T-helper 1 cell treated with Interleukin-12 subunit alpha and Interleukin-12 subunit beta and Interleukin-4 antibody, amounts not matched to agents 30 ng/mL and 1 ng/mL, for 36 hours (primary cell): ENCODE data around the gene ATE1. TPM values are rescaled to one million over a fixed set of nuclear protein-coding genes. Genes with fewer than 3 reads are reported as not detected.
"Not testable (repeated sequence)": the region's sequence is repeated elsewhere in the genome, so short reads cannot be mapped to it uniquely, and the experiment has no call there.

Experiments used
- intact Hi-C: fragments of 100-400 bp; cut with micrococcal nuclease; formaldehyde crosslinking; loops from one replicate; pipeline ENCODE4 v1.15.1; 2024
- total RNA-seq: library from RNA; stranded (reverse); gene quantifications from 2 replicates; pipeline ENCODE4 v1.2.3, GENCODE V29; 2022

ATE1 gene
- total RNA-seq, 1 donor from 2014 or later, result 26.4 TPM

DNA sequence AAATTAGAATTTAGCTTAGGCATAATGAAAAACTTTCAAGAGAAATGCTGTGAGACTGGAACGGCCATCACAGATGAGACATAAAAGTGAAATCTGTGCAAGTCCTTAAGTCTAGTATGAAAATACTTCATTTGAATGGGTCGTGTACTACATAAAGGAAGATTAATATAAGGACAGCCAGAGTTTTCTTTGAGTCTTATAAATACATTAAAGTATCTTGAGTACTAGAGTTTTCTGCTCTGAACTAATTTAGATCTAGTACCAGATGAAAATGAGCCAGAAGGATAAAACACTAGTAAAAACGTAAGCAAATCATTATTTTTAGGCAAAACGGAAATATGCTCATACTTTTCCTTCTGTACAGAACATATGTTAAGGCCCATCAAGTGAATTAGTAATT, 93.1 kb downstream of the ATE1 start:
- intact Hi-C loops, result no loop called here

DNA sequence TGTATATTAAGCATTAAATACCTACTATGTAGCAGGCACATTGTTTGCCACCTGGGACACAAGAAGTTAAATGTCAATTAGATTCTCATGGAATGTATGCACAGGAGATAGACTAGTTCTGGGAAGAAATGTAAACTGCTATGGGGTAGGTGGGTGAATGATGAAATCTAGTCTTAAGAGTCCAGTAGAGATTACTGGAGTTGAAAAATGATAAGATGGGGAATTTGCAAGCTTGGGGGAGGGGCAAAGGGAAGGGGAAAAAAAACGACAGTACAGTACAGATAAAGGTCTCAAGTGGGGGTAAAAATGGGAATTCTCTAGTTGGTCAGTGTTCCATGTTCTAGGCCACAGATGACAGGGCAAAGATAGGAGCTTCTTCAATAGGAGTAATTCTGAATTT, 94.4 kb downstream of the ATE1 start:
- intact Hi-C loops, result no loop called here

DNA sequence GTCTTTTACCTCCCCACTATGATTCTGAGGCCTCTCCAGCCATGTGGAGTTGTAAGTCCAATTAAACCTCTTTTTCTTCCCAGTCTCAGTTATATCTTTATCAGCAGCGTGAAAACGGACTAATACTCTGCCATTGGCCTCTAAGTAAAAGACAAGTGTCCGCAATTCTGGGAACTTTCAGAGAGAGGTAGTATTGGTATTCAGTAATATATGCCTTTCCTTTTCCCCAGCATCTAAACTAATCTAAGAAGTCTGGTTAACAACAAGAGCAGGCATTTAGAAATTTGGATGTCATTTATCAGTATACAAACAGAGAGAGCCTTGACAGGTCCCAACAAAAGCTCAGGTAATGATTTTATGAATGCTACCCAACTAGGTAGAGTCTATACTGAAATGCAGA, 95.2 kb downstream of the ATE1 start:
- intact Hi-C loops, result no loop called here

DNA sequence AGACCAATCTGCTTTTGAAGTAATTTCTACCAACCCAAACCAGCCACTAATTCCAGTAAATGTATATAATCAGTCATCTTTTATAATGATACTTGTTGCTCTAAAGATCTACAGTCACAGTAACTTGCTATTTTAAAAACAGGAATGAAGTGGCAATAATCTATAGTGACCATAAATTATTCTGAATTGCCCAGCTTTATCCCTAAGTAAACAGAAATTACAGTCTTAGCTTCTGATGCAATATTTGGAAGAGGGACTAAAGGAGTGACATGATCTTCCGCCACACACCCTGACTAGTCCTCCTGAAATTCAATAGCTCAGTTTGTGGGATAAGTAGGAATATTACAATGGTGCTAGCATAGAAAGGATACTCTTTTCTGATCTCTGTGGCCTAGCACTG, 96.1 kb downstream of the ATE1 start:
- intact Hi-C loops, result no loop called here

DNA sequence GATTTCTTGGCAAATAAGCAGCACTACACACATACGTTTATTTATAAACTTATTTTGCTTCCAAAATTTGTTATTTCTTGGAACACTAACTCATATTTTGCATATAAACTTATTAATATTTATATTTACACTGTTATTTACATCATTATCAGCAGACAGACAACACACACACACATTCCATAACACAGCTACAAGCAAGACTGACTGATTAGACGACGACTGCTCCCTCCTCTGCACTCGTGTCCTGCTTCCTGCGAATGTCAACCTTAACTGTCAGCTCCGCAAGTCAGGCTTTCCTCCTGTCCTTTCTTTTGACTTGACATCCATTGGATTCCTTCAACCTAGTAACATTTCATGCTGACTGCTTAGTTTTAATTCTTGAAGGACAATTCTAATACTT, 96.6 kb downstream of the ATE1 start:
- intact Hi-C loops, result no loop called here

DNA sequence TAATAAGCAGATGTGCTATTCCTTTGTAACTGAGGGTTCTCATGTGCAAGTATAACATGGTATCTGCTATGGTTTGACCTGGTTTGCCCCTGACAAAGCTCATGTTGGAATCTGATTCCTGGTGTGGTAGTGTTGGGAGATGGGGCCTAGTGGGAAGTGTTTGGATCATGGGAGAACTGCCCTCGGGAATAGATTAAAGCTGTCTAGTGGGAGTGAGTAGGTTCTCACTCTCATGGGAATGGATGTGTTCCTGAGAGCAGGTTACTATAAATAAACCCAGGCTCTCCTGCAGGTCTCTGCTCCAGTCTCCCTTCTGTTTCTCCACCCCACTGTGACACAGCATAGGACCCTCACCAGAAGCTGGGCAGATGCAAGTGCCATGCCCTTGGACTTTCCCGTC, 97.7 kb downstream of the ATE1 start:
- intact Hi-C loops, result no loop called here

DNA sequence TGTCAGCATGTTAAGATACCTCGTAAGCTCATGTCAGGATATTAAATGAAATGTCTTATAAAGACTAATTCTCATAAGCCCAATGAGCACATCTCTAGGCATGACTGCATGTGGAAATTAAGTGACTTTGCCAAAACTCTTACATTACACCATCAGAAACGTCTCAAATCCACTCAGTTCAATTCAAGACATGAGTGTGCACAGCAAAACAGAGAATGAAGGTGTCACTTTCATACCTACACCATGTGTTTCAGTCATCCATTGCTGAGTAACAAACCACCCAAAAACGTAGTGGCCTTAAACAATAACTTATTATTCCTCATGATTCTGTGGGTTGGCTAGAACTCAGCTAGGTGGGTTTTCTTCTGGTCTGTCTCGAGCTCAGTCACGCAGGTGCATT, 99.8 kb downstream of the ATE1 start:
- intact Hi-C loops, result no loop called here

DNA sequence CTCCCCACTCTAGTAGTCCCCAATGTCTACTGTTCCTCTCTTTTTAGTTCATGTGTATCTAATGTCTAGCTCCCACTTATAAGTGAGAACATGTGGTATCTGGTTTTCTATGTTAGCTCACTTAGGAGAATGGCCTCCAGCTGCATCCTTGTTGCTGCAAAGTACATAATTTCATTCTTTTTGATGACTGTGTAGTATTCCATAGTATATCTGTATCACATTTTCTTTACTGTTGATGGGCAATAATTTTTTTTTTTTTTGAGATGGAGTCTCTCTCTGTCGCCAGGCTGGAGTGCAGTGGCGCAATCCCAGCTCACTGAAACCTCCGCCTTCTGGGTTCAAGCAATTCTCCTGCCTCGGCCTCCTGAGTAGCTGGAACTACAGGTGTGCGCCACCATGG, 101.1 kb downstream of the ATE1 start:
- intact Hi-C loops, result not testable (repeated sequence)

DNA sequence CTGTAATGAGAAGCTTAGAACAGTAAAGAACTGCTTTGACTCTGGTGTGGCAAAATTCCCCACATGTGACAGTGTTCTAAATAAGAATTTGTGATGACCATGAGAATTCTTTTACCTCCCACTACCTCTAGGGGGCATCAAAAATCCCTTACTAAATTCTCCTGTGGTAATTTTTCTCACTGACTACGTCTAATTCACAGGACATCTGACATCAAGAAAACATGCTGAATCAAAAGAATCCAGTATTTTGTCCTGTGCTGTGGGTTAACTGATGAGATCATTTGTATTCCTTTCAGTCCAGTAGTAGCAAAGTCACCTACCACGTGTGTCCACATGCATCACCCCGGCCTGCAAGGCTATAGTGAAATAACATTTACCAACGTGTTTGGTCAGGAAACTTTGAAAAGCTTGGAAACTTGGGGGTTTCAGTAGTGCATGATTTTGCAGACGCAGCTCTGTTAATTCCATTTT, 103.8 kb downstream of the ATE1 start:
- intact Hi-C loops, result loop anchor here (1.0 kb wide), 2 partner anchors 63 to 76 kb away; no protein-coding TSS in a partner anchor

DNA sequence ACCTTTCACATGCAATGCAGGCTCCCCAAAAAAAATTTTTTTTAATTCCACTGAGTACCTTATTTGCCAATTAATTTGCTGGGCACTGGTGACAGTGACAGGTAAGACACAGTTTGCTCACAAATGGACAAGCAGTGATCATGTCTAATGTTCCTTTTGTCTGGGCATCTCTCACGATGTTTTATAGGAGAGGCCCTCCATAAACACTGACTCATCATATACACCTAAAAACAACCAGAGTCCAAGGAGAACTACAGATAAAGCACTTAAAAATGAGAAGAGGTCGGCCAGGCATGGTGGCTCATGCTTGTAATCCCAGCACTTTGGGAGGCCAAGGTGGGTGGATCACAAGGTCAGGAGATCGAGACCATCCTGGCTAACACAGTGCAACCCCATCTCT, 105.1 kb downstream of the ATE1 start:
- intact Hi-C loops, result no loop called here

DNA sequence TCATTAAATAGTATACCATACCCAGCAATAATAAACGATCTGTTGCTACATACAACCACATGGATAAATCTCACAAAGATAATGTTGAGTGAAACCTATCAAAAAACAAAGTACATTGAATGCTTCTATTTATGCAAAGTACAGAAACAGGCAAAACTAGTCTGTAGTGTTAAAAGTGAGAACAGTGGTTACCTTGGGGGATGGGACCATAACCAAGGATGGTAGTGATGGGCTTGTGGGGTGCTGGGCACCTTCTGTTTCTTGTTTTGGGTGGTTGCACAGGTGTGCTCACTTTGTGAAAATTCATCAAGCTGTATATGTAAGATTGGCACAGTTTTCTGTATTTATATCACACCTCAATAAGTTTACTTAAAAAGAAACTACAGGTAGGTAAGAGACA, 105.7 kb downstream of the ATE1 start:
- intact Hi-C loops, result no loop called here

DNA sequence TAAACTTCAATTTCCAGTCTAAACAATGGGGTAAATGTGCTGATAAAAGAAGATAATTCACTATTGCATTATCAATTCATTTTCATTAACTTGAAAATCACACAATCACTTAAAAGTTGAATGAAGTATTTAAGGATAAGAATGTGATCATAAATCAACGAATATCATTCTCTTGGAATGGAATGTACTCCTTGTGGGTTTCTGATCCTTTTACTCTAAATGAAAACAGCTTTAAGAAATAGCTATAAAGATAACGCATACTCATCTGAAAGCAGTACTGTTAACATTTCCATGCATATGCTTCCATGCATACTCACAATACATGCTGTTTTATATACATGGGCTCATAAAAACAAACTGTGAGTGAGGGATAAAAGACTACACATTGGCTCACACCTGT, 108.8 kb downstream of the ATE1 start:
- intact Hi-C loops, result no loop called here

DNA sequence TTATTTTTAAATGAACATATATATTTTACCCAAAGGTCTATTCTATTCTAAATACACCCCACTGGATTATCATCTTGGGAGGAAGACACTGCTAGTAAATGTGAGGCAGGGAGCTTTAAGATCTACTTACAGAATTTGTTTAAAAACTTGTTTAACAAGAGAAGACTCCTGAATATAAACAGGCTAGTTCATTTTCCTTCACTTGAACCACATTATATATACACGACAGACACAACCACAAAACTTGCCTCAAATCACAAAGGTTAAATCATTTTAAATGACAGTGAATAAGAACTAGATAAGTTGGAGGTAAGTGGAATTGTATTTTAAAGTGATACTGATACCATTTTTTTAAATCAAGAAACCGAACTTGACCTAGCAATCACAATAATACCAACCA, 109.2 kb downstream of the ATE1 start:
- intact Hi-C loops, result no loop called here

DNA sequence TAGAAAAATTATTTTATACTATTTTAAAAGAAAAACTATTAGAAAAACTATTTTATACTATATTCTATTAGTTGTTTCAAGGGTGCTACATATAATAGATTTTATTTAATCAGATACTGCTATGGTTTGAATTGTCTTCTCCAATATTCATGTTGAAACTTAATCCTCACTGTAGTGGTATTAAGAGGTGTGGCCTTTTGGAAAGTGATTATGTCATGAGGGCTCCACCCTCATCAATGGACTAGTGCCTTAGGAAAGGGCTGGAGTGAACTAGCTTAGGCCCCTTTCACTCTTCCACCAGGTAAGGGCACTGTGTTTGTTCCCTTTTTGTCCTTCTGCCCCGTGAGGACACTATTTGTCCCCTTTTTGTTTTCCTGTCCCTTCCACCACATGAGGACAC, 111.6 kb downstream of the ATE1 start:
- intact Hi-C loops, result no loop called here

DNA sequence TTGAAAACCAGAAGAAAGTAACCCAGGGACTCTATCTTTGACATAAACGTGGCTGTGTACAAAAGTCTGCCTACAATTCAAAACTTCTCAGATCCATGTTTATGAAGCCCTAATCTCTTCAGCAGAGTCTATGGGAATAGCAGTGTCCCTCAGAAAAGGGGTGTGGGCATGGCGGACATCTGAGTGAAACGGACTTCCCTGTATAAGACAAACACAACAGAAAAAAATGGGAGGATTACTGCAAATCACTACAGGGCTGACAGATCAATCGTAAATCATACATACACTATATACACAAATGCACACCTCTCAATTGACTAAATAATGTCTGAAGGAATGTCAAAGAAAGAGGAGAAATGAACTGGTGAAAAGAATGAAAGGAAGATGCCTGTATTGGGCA, 114.0 kb downstream of the ATE1 start:
- intact Hi-C loops, result no loop called here

DNA sequence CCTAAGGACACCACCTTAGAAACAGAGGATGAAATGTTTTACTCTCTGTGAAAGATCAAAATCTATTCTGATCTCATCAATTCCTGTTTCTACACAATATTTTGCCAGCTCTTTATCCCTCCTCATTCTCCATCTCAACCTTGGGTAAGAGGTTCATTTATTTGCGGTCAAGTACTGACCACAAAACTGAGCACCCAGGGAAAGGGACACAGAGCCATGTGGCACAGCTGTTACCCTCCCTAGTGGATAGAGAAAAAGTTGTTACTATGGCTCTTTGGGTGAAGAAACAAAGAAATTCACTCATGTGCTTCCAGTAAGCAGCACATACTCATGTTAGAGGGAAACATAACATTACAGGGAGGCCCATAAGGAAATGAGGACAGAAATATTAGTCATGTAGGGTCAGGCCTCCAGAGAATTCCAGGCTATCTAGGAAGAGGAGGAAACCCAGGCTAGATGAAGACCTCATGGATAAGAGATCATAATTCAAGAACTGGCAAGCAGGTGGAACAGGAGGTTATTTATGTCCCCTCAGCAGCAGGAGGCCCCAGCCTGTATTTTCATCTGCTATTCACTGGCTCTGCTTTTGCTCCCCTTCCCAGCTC, 114.5 kb downstream of the ATE1 start:
- intact Hi-C loops, result no loop called here

DNA sequence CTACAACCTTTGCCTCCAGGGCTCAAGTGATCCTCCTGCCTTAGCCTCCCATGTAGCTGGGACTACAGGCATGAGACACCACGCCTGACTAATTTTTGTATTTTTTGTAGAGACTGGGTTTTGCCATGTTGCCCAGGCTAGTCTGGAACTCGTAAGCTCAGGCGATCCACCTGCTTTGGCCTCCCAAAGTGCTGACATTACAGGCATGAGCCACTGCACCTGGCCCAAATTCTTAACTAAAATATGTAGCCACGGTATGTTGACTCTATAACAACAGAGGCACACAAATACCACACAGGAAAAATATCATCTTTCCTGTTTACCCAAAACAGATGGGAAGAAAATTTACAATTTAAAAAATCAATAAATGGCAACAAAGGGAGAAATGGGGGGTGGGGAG, 115.8 kb downstream of the ATE1 start:
- intact Hi-C loops, result no loop called here

DNA sequence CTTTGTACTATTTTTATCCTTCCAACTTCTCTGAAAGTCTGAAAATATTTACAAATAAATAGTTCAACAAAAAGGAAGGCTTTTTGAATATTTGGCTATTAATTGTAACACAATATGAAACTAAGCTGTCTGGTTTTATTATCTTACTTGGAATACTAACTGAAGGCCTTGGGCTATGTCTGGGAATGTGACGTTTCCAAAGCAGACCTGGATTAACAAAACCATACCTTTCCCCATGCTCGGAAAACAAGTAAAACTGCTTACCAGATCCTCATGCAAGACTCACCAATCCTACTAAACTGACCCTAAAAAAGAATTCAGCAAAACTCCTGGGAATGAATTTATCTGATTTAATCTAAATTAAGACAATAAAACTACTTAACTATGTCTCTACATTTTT, 116.4 kb downstream of the ATE1 start:
- intact Hi-C loops, result no loop called here

DNA sequence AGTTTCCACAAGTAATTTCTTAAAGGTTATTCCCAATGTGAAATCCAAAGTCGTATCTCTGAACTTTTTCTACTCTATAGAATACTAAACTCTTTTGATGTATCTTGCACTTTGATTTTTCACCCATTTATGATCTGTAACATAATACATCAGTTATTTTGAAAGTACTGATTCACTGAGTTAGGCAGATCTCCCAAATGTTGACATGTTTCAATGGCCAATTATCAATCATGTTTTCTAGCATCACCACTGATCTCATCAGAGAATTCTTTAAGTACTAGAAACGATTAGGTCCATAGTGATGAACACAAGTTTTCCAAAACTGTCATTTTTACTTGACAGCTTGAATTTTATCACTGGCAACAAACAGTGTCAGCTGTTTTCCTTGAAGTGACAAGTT, 119.0 kb downstream of the ATE1 start:
- intact Hi-C loops, result no loop called here

DNA sequence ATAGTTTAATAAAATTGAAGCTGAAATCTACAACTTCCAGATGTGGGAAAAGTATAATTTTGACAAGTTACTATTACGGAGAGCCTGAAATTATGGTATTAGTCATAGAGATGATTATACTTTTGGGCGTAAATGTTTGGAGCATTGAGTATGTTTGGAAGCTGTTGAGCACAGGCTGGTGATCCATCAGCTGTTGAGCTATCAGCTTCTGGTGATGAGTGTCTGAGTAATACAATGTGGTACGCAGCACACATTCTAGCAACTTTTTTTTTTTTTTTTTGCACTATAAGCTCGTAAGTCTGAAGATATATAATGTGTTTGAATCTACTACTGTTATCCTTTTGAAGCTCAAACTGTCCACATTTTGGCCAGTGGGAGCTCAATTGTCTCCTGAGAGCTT, 123.4 kb downstream of the ATE1 start:
- intact Hi-C loops, result no loop called here

DNA sequence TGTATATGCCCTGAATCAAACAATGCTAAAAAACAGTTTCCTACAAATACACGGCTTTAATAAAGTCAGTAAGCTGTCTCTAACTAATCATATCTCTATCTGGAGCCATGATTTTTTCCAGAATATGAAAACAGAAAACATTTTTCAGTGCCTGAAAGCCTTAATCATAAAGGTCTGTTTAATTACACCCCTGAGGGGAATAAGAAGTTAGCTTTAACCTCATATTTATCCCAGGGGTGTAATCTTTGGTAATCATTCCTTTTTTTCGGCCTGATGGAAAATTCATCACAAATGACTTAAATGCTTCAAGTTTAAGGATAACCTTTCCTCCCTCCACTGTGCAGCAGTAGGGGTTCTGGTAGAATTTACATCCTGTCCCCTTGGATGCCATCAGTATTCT, 124.2 kb downstream of the ATE1 start:
- intact Hi-C loops, result no loop called here

DNA sequence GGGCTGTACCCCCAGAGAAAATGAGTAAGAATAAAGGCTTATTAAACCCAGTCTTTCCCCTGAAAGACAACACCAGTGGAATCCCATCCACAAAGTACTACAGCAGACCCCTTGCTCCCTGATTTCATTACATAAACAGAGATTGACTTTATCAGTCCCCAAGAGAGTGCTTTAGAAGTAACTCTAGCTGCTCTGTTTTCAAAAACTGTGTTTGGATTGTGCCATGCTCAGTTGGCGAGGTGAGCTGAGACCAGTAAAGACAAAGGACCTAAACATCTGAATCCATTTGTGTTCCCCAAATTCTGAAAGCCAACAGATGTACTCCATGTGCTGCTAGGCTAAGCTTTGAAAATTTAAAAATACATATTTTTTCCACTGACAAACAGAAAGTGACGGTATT, 127.0 kb downstream of the ATE1 start:
- intact Hi-C loops, result no loop called here

DNA sequence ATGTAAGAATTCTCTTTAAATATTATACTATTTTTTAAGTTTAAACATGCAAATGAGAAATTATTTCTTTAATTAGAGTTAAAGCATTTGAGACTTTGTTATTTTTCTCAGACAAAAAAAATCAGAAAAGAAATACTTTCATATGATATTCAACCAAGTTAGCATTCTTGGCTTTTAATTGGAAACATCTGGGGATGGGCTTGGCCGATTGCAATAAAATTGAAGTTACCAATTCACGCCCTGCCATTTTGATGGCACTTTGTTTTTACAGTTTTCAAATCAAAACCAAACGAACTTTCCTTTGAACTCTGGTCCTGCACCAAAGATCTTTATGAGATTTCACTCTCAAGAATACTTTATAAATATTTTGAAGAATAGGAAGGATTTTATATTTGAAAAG, 127.7 kb downstream of the ATE1 start:
- intact Hi-C loops, result no loop called here

DNA sequence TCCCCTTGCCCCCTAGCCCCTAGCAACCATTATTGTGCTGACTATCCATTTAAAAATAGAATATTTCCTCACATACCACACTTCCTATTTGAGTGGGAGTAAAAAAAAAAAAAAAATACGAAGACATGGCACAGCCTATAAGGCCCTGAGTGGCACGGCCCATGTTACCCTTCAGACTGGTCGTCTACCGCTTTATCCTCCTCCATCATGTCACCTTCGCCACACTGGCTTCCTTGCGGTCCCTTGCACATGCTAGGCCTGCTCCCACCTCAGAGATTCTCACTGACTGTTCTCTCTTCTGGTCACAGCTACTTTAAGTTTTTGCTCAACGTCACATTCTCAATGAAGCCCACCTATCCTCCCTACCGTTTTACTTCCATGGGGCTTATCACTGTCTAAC, 130.3 kb downstream of the ATE1 start:
- intact Hi-C loops, result no loop called here
